Fibroblast of lung (primary cell): ENCODE results near the gene SELENOS.

Experiments
- EZH2 ChIP-seq: IDR thresholded peaks from 2 replicates; pipeline ENCODE4 v1.5.1; 2012; ENCODE audit warnings: low read length, control low read depth, mild to moderate bottlenecking; ENCODE audit errors: missing control alignments
- TF ChIP-seq, protein P1 (sequence below), 2 donors: IDR thresholded peaks in 1 of 2; conservative IDR thresholded peaks in 1 of 2; 1 replicate in 1 of 2; 2 replicates in 1 of 2; pipeline ENCODE4 v1.5.1; 2011 to 2012; ENCODE audit warnings: low read length in 2 of 2, control low read depth in 1 of 2, inconsistent platforms in 1 of 2, low read depth in 1 of 2, mild to moderate bottlenecking in 1 of 2

DNA sequence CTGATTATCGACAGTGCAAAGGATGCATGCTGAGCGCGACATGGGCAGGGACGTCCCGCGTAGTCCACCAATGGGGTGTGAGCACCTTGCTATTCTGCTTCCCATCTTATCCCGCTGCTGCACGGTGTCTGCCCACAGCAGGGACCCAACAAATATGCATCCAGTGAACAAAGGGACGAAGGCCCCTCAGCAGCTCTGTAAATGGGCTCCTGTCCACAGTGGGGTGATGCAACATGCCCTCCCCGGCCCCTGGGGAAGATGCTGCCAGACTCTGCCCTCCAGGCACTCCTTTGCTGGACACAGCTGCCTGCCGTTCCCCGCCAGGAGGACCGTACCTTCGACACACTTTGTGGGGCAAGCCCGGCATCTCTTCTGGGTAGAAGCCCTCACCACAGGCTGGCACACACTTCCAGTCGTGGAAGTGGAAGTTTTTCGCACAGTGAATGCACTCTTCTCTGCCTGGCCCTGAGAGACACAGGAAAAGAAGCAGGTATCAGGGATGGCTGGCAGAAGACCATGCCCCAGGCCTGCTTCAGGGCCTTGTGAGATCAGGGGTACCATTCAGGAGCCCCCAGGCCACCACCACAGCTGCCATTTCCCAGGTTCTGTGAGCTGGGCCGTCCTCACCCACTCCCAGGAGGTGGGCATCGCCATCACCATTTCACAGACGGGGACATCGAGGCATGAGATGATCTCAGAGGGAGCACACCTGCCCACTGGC lies 35.9 kb upstream of the SELENOS start:
- TF ChIP-seq, protein P1, sequence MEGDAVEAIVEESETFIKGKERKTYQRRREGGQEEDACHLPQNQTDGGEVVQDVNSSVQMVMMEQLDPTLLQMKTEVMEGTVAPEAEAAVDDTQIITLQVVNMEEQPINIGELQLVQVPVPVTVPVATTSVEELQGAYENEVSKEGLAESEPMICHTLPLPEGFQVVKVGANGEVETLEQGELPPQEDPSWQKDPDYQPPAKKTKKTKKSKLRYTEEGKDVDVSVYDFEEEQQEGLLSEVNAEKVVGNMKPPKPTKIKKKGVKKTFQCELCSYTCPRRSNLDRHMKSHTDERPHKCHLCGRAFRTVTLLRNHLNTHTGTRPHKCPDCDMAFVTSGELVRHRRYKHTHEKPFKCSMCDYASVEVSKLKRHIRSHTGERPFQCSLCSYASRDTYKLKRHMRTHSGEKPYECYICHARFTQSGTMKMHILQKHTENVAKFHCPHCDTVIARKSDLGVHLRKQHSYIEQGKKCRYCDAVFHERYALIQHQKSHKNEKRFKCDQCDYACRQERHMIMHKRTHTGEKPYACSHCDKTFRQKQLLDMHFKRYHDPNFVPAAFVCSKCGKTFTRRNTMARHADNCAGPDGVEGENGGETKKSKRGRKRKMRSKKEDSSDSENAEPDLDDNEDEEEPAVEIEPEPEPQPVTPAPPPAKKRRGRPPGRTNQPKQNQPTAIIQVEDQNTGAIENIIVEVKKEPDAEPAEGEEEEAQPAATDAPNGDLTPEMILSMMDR (conservative IDR thresholded peaks at IDR 0.05 in 1 of 2, IDR thresholded peaks at IDR 0.05 in 1 of 2; ENCODE audit: low read depth in 1 of 2, low read length in 2 of 2) = no peak
- TF ChIP-seq EZH2 = no peak
